ENCODE results near the gene CPED1.

Gene CPED1

DNA sequence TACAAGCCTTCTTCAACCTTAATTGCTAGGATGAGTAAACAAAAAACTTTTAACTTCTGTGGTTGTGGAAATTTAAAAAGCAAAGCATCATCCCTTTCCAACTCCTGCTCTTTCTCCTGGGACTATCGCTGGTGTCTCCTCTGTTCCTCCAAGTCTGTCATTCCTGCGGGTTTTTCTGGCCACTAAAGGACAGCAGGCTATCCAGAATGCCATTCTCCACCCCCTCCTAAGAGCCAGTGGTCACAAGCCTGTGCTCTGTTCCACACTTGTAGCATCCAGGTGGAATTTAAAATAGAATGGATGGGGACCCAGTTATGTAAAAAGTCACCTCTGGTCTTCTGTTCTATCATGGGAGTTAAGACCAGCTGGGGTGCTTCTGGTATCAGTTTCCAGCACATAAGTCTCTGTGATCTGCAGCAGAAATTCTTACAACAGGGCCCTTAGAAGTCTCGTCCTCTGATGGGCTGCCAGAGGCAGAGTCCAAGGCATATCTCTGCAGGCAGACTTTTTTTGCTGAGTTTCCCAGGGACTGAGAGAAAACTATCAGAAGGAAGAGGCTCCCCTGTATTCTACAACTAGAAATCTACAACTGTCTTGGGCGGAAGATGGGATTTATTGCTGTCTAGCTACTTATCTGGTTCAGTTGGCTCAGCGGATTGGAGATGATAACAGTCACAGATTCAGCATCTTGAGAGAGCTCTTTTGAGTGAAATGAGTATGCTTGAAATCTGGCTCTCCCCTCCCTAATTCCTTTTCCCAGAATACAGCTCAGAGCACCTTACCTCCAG is 335.2 kb downstream of the CPED1 start:
- no peak for DNase-seq (ENCODE audit: low spot score)

DNA sequence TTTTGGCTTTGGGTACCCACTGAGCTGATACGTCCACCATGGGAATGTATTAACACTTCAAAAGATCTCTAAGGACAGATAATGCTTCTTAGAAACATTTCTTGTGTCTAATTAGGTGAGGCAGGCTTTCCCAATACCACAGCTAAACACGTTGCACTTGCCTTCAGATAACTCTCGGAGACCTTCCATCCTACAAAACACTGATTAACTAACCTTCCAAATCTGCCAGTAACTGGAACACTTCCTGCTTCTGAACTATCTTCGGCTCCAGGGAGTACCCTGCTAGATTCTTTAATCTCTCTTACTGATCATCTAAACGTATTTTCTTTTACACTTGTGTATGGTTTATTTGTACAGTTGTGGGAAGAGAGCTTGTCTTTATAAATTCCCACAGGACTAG is 339.2 kb downstream of the CPED1 start:
- no peak for DNase-seq (ENCODE audit: low spot score)

DNA sequence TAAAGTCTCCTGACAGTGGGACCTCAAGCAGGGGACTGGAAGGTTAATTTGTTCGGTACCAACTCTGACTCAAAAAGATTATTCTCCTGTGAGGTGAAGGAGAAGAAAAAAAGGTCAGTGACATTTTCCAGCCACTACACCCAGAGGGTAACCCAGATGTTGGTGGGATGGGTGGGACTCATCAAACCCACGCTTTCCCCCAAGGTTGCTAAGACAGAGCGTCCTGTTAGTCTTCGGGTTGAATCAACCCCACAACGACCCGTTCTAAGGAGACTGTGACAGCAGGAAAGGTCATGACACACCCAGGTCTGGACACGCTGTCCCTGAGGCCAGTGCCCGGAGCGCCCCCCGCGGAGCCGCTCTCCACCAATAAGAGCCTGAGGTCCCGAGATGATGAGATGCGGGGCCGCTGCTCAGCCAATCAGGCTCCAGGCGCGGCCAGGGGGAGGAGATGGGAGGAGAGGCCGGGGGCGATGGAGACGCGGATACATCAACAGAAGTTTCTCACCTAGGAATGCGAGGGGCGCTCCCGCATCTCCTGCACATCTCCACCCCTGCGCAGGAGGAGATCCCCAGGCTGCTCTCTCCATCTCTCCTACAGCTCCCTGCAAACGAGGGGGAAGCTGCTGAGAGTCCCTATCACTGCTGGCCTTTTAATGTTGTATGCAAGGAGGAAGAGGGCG is 340.1 kb downstream of the CPED1 start, which contains the start of gene WNT16:
Gene WNT16 (plus strand): TSS at position 493 of the 683 bp plus-strand sequence. CDS start 293 bp downstream, outside the sequence.
- DNase-seq (ENCODE audit: low spot score) = no peak

DNA sequence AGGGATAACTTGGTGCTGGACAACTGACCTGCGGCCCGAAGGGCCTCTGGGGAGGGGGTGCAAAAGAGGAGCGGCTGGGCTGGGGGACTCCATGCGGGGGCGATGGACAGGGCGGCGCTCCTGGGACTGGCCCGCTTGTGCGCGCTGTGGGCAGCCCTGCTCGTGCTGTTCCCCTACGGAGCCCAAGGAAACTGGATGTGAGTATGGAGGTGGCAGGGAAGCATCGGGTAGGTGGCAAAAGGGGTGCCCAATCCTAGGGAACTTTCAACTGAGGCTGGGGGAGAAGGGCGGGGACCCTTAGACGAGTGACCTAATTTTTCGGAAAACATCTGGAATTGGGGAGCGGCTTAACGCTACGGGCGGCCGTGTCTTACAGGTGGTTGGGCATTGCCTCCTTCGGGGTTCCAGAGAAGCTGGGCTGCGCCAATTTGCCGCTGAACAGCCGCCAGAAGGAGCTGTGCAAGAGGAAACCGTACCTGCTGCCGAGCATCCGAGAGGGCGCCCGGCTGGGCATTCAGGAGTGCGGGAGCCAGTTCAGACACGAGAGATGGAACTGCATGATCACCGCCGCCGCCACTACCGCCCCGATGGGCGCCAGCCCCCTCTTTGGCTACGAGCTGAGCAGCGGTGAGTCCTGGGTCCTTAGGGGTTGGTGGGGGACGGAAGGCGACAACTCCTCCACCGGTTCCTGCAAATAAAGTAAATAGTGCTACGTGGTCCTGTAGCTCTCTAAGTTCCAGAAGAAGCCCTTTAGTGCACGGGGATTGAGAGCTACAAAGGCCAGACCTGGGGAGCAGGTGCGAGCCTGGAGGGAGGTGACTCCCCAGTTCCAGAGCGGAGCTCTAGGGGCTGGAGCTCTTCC is 340.9 kb downstream of the CPED1 start:
- no peak for DNase-seq (ENCODE audit: low spot score)

DNA sequence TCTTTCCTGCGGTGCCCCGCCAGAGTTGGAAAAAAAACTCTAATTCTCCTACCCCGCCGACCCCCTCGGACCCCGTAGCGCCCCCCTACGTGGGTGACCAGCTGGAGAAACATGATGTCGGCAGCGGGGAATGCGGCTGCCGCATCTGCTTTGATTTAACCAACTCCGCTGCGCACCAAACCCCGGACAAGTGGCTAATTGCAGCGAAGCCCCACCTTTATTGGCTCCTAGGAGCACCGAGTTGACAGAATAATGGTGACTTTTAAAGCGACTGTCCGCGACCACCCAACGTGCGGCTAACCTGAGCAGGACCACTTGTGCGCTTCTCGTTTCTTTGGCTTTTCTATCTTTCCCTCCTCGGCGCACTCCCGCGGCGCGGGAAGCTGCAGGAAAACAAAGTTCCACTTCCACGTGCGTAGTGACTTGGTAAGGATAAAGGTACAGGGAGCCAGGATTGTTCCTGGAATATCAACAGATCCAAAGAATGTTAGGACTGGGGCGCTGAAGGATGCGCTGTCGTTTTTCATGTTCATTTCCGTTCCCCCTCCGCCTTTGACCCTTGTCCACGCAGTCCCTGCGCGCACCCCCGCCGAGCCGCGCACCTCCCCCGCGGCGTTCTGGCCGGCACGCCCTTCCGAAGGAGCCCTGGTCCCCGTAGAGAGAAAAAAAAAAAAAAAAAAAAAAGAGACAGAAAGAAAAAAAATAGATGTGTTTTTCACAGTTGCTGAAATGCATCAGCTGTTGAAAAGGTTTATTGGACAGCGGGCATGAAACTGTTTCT is 341.7 kb downstream of the CPED1 start:
- no peak for DNase-seq (ENCODE audit: low spot score)

DNA sequence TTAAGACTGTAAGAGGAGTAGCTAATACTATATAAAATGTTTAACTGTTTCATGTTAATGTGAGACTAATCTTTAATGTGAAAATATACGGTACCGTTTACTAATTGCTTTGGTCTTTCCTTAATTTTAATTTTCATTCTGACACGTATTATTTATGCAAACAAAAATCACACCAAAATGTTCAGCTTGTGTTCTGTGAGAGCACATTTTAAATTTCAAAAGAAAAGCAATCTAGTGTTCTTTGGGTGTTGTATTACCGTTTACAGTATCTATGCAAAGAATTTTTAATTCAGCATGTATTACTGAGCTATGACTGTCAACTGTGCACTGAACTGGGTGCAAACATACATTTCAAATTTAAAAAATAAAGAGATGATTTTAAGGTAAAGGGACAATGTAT is 342.5 kb downstream of the CPED1 start:
- DNase-seq (ENCODE audit: low spot score) = no peak

DNA sequence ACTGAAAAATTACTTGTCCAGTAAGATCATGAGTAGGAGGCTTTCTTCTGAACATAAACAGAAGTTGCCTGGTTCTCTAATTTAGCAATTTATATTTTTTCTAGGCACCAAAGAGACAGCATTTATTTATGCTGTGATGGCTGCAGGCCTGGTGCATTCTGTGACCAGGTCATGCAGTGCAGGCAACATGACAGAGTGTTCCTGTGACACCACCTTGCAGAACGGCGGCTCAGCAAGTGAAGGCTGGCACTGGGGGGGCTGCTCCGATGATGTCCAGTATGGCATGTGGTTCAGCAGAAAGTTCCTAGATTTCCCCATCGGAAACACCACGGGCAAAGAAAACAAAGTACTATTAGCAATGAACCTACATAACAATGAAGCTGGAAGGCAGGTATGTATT is 343.1 kb downstream of the CPED1 start:
- DNase-seq (ENCODE audit: low spot score) = no peak

DNA sequence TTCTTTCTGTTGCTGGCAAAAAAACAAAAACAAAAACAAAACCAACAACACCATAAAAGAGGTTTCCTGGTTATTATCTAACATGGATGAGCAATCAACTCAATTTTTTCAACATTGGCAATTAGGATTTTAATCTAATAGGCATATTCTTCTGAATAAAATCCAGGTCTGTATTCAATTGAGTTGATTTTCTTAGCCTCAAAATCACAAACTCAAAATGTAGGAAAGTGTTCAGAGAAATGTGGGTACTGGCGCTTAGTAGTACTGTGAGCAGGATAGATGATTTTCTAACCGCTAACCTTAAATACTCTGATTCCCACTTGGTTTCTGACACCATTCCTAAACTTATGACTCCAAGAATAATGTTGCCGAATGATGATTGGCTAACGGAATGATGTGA is 345.9 kb downstream of the CPED1 start:
- no peak for DNase-seq (ENCODE audit: low spot score)

DNA sequence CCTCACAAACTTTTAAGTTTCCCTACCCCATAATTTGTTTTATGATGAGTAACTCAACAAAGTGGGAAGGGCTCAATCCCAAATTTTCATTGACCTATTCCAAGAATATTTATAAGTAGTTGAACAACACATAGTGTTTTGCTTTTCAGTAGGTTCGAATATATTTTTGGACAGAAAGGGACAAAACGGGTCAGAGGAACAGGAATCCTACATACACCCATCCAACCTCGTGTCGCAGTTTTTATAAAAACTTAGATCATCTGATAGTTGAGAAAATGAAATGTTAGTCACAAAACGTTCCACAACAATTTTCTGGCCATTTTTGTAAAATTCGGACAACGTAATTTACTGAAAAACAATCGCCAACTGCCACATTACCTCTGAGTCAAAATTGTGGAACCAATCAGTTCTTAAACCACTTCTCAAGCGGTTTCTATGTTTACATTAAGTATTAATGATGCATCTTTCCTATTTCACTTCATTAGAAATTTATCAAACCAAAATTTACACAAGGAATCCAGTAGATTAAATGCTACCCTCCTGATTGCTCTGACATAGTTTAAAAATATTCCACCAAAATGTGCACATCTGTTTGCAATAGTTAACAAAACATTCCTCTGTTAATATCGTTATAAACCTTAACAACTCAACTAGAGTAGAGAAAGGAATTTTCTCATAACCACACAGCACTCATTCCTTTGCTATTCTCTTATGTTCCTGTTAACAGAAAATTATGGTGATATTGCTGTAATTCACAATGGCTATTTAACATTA is 346.6 kb downstream of the CPED1 start:
- no peak for DNase-seq (ENCODE audit: low spot score)

DNA sequence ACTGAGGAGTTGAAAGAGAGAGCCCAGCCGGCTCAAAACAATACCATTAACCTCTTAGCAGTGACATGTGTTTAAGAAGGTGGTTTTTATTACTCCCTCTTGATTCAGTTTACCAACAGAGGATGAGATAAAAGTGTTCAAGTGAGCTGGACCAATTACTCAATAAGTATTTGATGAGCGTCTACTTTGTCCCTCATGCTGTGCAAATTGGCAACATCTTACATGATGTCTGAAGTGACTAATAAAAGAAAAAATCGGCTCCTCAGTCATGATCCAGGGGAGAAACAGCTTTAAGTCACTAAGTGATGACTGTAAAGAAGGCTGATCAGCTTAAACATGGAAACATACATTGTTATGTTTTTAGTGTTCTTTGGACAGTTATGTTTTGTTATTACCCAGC is 348.1 kb downstream of the CPED1 start:
- no peak for DNase-seq (ENCODE audit: low spot score)

DNA sequence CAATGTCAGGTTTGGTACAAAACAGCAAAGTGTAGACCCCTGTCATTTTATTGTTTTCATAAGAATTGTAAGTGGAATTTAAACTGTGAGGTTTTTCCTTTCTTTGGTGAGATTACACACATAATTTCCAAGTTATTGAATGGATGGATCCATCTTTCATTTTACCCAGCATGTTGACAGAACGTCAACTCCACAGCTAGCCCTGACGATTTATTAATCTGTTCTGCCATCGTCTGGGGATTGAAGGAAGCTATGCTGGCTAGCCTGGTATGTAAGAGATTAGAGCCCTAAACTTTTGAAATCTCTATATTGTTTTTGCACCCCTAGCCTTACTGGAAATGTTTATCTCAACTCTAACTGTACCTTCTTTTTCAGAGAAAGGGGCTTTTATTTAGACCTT is 348.9 kb downstream of the CPED1 start:
- DNase-seq (ENCODE audit: low spot score) = no peak

DNA sequence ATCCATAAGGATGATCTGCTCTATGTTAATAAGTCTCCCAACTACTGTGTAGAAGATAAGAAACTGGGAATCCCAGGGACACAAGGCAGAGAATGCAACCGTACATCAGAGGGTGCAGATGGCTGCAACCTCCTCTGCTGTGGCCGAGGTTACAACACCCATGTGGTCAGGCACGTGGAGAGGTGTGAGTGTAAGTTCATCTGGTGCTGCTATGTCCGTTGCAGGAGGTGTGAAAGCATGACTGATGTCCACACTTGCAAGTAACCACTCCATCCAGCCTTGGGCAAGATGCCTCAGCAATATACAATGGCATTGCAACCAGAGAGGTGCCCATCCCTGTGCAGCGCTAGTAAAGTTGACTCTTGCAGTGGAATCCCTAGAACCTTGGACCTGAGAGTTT is 350.6 kb downstream of the CPED1 start:
- no peak for DNase-seq (ENCODE audit: low spot score)

DNA sequence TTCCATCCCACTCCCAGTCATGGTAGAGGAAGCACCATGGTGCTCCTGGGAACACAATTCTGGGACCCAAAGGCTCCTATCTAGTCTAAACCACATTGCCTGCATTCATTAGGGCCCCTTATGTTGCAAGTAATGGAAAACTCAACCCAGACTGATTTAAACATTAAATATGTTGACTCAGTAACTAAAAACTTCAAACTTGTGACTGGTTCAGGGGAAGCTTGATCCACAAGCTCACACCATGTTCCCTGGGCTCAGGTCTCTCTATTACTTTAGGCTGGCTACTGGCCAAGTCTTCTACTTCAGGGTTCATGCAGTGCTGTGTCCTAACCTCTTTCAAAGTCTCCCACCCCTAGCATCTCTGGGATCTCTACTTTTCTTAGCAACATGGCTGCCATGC is 353.4 kb downstream of the CPED1 start:
- DNase-seq (ENCODE audit: low spot score) = no peak

DNA sequence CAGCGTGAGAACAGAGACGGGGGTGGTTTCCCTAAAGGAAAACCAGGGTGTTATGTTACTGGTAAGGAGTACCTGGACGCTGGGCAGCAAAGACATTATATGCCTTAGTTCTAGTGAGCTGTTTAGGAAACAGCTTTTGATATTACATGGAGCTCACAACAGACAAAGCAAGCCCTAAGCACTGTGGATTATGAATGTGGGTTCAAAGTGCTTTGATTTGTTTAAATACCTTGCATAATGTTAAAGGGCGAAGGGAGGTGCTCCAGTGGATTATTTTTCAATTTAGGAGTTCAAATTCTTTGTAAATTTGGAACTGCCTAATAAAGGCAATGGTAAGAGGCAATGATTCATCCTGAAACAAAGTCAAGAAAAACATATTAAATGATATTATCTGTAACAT is 354.1 kb downstream of the CPED1 start:
- DNase-seq (ENCODE audit: low spot score) = no peak

DNA sequence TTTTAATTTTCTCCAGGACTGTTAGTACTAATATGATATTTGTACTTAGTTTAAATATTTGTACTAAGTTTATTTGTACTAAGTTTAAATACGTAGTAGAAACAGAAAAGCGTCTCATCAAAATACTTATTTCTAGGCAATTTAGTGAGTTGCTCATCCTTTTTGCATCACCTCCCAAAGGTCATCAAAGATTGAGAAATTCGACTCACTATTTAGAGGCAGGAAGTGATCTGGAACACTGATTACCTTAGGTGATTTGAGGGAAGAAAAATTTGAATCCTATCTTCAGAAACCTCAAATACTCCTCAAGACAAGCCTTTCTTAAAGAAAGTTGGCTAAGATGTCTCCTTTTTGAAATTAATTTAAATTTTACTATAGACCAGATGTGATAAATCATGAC is 354.8 kb downstream of the CPED1 start:
- DNase-seq (ENCODE audit: low spot score) = no peak

DNA sequence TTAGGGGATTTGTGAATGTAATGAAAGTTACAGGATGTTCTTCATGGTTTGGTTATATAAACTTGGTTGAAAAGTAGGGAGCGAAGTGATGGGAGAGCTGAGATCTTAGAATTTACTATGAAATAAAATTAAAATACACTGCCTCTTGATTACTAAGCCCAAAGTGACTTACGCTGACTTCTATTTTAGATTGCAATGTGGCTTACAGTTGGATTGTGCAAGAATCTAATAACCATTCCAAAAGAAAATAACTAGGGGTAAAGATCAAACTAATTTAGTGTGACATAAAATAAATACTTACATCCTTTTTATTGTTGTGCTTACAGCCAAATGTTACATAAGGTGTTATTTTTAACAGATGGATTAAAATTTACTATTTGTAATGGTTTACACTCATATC is 355.6 kb downstream of the CPED1 start:
- no peak for DNase-seq (ENCODE audit: low spot score)

DNA sequence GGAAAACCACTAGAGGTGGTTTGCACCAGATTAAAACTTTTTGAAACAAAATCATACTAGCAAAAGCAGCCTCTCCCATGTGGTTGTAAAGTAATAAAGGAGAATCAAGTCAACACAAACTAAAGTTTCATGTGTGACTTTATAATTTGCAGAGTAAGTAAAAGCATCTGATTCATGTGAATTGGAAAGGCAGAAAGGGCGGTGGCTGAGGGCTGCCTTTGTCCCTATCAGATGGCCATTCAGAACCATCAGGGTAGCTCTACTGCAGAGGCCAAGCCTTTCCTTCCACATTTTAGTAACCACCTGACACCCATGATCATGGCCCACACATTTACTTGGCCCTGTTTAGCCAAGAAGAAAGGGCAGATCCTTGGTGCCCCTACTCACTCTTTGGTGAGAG is 356.0 kb downstream of the CPED1 start:
- DNase-seq (ENCODE audit: low spot score) = no peak
